T-helper 1 cell treated with Interleukin-12 subunit alpha and Interleukin-12 subunit beta and Interleukin-4 antibody, amounts not matched to agents 30 μg/mL and 1 μg/mL, for 36 hours (primary cell): ENCODE measurements around the gene SNX13.

Source experiments
- H3K27ac Mint-ChIP-seq: one replicate; pipeline ENCODE4 v1.8.0; 2021; ENCODE audit warnings: mild to moderate bottlenecking, mixed read lengths
- H3K27me3 Mint-ChIP-seq: one replicate; pipeline ENCODE4 v1.8.0; 2021; ENCODE audit warnings: low read depth, mixed read lengths
- H3K36me3 Mint-ChIP-seq: one replicate; pipeline ENCODE4 v1.8.0; 2021; ENCODE audit warnings: low read depth, mixed read lengths
- H3K4me1 Mint-ChIP-seq: one replicate; pipeline ENCODE4 v1.8.0; 2021; ENCODE audit warnings: low read depth, mixed read lengths
- H3K4me3 Mint-ChIP-seq: one replicate; pipeline ENCODE4 v1.8.0; 2021; ENCODE audit warnings: mild to moderate bottlenecking, moderate library complexity, mixed read lengths
- H3K9me3 Mint-ChIP-seq: one replicate; pipeline ENCODE4 v1.8.0; 2021; ENCODE audit warnings: mixed read lengths

The SNX13 gene

GRCh38 chr7:17962652-17963051 lies 22.4 kb upstream of the SNX13 start:
- Mint-ChIP-seq H3K27ac (no peak overlapping the region), H3K4me3 (no peak overlapping the region), H3K36me3 (no peaks in the 10 kb centered on the region), H3K9me3 (no peaks in the 10 kb centered on the region), H3K27me3 (peaks cover 17% of the 10 kb centered on the region), H3K4me1 (no peaks in the 10 kb centered on the region)

GRCh38 chr7:17957871-17958270 lies 17.6 kb upstream of the SNX13 start:
- no peak overlapping the region for H3K27ac Mint-ChIP-seq
- peaks cover 32% of the 10 kb centered on the region for H3K27me3 Mint-ChIP-seq
- no peak overlapping the region for H3K4me3 Mint-ChIP-seq
- H3K9me3 Mint-ChIP-seq, result no peaks in the 10 kb centered on the region
- H3K4me1 Mint-ChIP-seq, result no peaks in the 10 kb centered on the region
- peaks cover 3% of the 10 kb centered on the region for H3K36me3 Mint-ChIP-seq

DNA sequence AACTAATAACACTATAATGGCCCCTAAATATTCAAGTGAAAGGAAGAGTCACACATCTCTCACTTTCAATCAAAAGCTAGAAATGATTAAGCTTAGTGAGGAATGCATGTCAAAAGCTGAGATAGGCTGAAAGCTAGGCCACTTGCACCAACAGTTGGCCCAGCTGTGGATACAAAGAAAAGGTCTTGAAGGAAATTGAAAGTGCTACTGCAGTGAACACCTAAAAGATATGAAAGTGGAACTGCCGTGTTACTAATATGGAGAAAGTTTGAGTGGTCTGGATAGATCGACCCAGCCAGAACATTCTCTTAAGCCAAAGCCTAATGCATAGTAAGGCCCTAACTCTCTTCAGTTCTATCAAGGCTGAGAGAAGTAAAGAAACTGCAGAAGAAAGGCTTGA lies 12.1 kb upstream of the SNX13 start:
- H3K36me3 Mint-ChIP-seq, result peaks cover 3% of the 10 kb centered on the region
- H3K27ac Mint-ChIP-seq, result no peak overlapping the region
- peaks cover 7% of the 10 kb centered on the region for H3K4me1 Mint-ChIP-seq
- peaks cover 37% of the 10 kb centered on the region for H3K27me3 Mint-ChIP-seq
- H3K4me3 Mint-ChIP-seq, result no peak overlapping the region
- no peaks in the 10 kb centered on the region for H3K9me3 Mint-ChIP-seq

GRCh38 chr7:17951742-17952254 lies 11.5 kb upstream of the SNX13 start:
- no peaks in the 10 kb centered on the region for H3K9me3 Mint-ChIP-seq
- peaks cover 3% of the 10 kb centered on the region for H3K36me3 Mint-ChIP-seq
- H3K27me3 Mint-ChIP-seq, result peaks cover 36% of the 10 kb centered on the region
- H3K4me3 Mint-ChIP-seq, result no peak overlapping the region
- peaks cover 9% of the 10 kb centered on the region for H3K4me1 Mint-ChIP-seq
- no peak overlapping the region for H3K27ac Mint-ChIP-seq

- Mint-ChIP-seq H3K27me3 (peaks cover 33% of the 10 kb centered on the region), H3K4me3 (no peak overlapping the region), H3K4me1 (peaks cover 10% of the 10 kb centered on the region), H3K9me3 (no peaks in the 10 kb centered on the region), H3K27ac (no peak overlapping the region), H3K36me3 (peaks cover 3% of the 10 kb centered on the region)
Measured at GRCh38 chr7:17948526-17949238, 8.4 kb upstream of the SNX13 start.

DNA sequence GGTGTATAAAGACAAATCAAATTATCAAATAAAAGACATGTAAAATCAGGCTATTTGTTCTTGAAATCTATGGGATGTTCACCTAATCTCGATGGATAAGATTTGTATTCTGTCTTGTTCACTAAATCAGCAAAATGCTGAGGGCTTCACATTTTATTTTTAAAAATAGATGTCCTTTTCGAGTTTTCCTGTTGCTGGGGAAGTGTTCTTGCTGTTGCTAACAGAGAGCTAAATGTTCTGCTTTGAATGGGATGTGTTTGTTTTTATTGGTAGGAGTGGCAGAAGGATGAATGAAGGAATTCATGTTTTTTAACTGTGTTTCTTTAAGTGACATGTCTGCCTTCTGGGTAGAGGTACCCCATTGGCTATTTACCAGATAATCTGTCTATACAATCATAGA lies 7.3 kb upstream of the SNX13 start:
- no peak overlapping the region for H3K27ac Mint-ChIP-seq
- peaks cover under 1% of the 10 kb centered on the region for H3K36me3 Mint-ChIP-seq
- H3K27me3 Mint-ChIP-seq, result peaks cover 35% of the 10 kb centered on the region
- H3K4me1 Mint-ChIP-seq, result peaks cover 8% of the 10 kb centered on the region
- H3K9me3 Mint-ChIP-seq, result no peaks in the 10 kb centered on the region
- H3K4me3 Mint-ChIP-seq, result no peak overlapping the region

GRCh38 chr7:17946591-17946990 lies 6.3 kb upstream of the SNX13 start:
- Mint-ChIP-seq H3K4me3 (no peak overlapping the region), H3K9me3 (no peaks in the 10 kb centered on the region), H3K27me3 (peaks cover 44% of the 10 kb centered on the region), H3K36me3 (peaks cover 5% of the 10 kb centered on the region), H3K4me1 (peaks cover 9% of the 10 kb centered on the region), H3K27ac (no peak overlapping the region)

DNA sequence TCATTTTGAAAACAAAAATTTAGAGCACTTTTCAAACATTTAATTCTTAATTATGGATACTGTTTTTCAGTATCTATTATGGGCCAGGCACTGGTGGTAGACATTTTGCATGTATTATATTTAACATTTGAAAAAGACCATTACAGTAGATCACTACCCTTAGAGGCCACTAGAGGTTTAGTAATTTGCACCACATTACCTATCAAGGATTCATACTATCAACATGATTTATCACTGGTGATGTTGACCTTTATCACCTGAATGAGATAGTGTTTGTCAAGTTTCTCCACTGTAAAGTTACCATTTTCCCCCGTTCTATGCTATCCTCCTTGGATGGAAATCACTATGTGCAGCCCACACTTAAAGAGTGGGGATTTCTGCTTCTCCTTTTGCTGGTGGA lies 4.4 kb upstream of the SNX13 start:
- no peaks in the 10 kb centered on the region for H3K9me3 Mint-ChIP-seq
- peaks cover 16% of the 10 kb centered on the region for H3K4me1 Mint-ChIP-seq
- peaks cover 38% of the 10 kb centered on the region for H3K27me3 Mint-ChIP-seq
- H3K4me3 Mint-ChIP-seq, result no peak overlapping the region
- peaks cover 7% of the 10 kb centered on the region for H3K36me3 Mint-ChIP-seq
- H3K27ac Mint-ChIP-seq, result no peak overlapping the region

GRCh38 chr7:17943006-17943405 lies 2.7 kb upstream of the SNX13 start:
- no peak overlapping the region for H3K27ac Mint-ChIP-seq
- H3K9me3 Mint-ChIP-seq, result no peaks in the 10 kb centered on the region
- H3K4me1 Mint-ChIP-seq, result peaks cover 30% of the 10 kb centered on the region
- no peak overlapping the region for H3K4me3 Mint-ChIP-seq
- H3K36me3 Mint-ChIP-seq, result peaks cover 10% of the 10 kb centered on the region
- peaks cover 27% of the 10 kb centered on the region for H3K27me3 Mint-ChIP-seq

- Mint-ChIP-seq H3K4me3 (peak overlapping the region; percentile 22), H3K27ac (no peak overlapping the region)
Measured at GRCh38 chr7:17942231-17942630, 1.9 kb upstream of the SNX13 start.

GRCh38 chr7:17940951-17941431 lies 697 bp upstream of the SNX13 start:
- peak overlapping the region; percentile 91 for H3K27ac Mint-ChIP-seq

More at GRCh38 chr7:17942231-17942630, 1.9 kb upstream of the SNX13 start:
- no peaks in the 10 kb centered on the region for H3K9me3 Mint-ChIP-seq
- H3K4me1 Mint-ChIP-seq, result peaks cover 35% of the 10 kb centered on the region
- H3K27me3 Mint-ChIP-seq, result peaks cover 22% of the 10 kb centered on the region
- peaks cover 10% of the 10 kb centered on the region for H3K36me3 Mint-ChIP-seq

GRCh38 chr7:17939606-17940301 lies 540 bp downstream of the SNX13 start:
- peak overlapping the region; percentile 98 for H3K4me3 Mint-ChIP-seq
- peaks cover 38% of the 10 kb centered on the region for H3K4me1 Mint-ChIP-seq
- peaks cover 20% of the 10 kb centered on the region for H3K27me3 Mint-ChIP-seq
- no peaks in the 10 kb centered on the region for H3K9me3 Mint-ChIP-seq
- H3K27ac Mint-ChIP-seq, result peak overlapping the region; percentile 91
- peaks cover 14% of the 10 kb centered on the region for H3K36me3 Mint-ChIP-seq

More at GRCh38 chr7:17940951-17941431, 697 bp upstream of the SNX13 start:
- H3K27me3 Mint-ChIP-seq, result peaks cover 21% of the 10 kb centered on the region
- H3K9me3 Mint-ChIP-seq, result no peaks in the 10 kb centered on the region
- H3K36me3 Mint-ChIP-seq, result peaks cover 10% of the 10 kb centered on the region
- peaks cover 33% of the 10 kb centered on the region for H3K4me1 Mint-ChIP-seq
- peak overlapping the region; percentile 98 for H3K4me3 Mint-ChIP-seq

- Mint-ChIP-seq H3K4me3 (peak overlapping the region; percentile 98), H3K9me3 (no peaks in the 10 kb centered on the region), H3K4me1 (peaks cover 43% of the 10 kb centered on the region), H3K27ac (peak overlapping the region; percentile 91), H3K27me3 (peaks cover 20% of the 10 kb centered on the region), H3K36me3 (peaks cover 14% of the 10 kb centered on the region)
Measured at GRCh38 chr7:17939211-17939605, 1.1 kb downstream of the SNX13 start.

GRCh38 chr7:17937506-17938120 lies 2.7 kb downstream of the SNX13 start:
- Mint-ChIP-seq H3K9me3 (no peaks in the 10 kb centered on the region), H3K4me1 (peaks cover 50% of the 10 kb centered on the region), H3K27ac (no peak overlapping the region), H3K27me3 (peaks cover 13% of the 10 kb centered on the region), H3K4me3 (no peak overlapping the region), H3K36me3 (peaks cover 14% of the 10 kb centered on the region)
